ENCODE results near the gene ACTRT3. TPM values are rescaled to one million over a fixed set of nuclear protein-coding genes. Genes with fewer than 3 reads are reported as not detected.

Gene ACTRT3
- 1.3 TPM for polyA plus RNA-seq (2013, experiment 1 of 2)
- polyA plus RNA-seq (2013, experiment 2 of 2): 1.1 TPM

DNA sequence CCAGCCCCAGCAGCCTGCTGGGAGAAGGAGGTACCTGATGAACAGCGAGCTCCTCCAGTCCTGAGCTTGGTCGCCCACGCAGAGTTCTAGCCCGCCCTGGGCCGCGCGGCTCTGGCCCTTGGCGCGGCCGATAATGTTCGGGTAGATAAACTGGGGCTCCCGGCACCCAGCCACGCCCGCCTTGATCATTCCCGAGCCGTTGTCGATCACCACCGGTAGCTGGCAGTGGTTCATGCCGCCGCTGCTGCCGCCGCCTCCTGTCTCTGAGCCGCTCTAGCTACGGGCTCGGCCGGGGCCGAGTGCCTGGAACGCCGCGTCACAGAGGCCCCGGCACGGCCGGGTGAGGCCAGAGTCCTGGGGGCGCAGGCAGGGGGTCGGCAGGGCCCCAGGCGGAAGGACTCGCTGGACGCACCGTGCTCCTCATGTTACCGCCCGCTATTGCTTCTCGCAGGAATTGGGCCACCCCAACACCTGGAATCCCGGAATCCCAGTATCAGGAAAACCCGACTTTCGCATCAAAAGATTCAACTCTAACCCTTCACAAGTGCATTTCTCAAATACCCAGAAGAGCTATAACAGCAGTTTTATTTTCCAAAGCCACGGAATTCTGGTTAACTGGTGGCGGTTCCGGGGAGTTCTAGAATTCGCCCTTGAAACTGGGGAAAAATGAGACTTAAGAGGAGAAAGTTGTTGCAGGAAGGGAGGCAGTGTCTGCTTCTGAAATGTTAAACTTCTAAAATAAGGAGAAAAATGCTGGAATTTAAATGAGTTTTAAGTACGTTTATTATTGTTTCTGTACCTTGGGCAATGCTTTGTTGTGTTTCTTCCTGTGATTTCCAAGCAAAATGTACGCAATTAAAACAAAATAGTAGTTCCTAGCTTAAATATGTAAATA, at the start of gene ACTRT3:
TSS of gene ACTRT3 (minus strand) at position 275 of the 895 bp plus-strand sequence. CDS start at position 234, 41 bp downstream.
- Histone ChIP-seq H3K27me3 (ENCODE audit: insufficient read depth, low read length) (no peaks in the 10 kb centered on the region), H3K4me3 (ENCODE audit: low read length) (peak within 1 kb of the TSS; percentile 81), H3K27ac (ENCODE audit: low read depth, low read length) (peak within 1 kb of the TSS; percentile 43; the same call in 1 of the 2 replicates), H3K4me1 (ENCODE audit: insufficient read depth, low read length) (peaks cover 6% of the 10 kb centered on the region; the same call in 1 of the 2 replicates), H3K36me3 (ENCODE audit: insufficient read depth, low read length) (peaks cover 5% of the 10 kb centered on the region), H3K9ac (ENCODE audit: low read depth, low read length) (peak within 1 kb of the TSS; percentile 65), H3K9me3 (ENCODE audit: insufficient read depth, low read depth, low read length) (no peaks in the 10 kb centered on the region)
- WGBS: 2% methylated on average over 50 of the region's 51 CpGs

GRCh38 chr3:169818316-169818715, 49.0 kb upstream of the ACTRT3 start:
- Histone ChIP-seq H3K9ac (ENCODE audit: low read depth, low read length) (no peak overlapping the region), H3K4me3 (ENCODE audit: low read length) (no peak overlapping the region), H3K27me3 (ENCODE audit: insufficient read depth, low read length) (peaks cover 6% of the 10 kb centered on the region; the same call in 1 of the 2 replicates), H3K36me3 (ENCODE audit: insufficient read depth, low read length) (no peaks in the 10 kb centered on the region), H3K4me1 (ENCODE audit: insufficient read depth, low read length) (peaks cover 3% of the 10 kb centered on the region; the same call in 1 of the 2 replicates), H3K27ac (ENCODE audit: low read depth, low read length) (no peak overlapping the region), H3K9me3 (ENCODE audit: insufficient read depth, low read depth, low read length) (peaks cover 9% of the 10 kb centered on the region; the same call in 1 of the 2 replicates)
- 97% methylated on average over 1 of the region's 2 CpGs for WGBS

DNA sequence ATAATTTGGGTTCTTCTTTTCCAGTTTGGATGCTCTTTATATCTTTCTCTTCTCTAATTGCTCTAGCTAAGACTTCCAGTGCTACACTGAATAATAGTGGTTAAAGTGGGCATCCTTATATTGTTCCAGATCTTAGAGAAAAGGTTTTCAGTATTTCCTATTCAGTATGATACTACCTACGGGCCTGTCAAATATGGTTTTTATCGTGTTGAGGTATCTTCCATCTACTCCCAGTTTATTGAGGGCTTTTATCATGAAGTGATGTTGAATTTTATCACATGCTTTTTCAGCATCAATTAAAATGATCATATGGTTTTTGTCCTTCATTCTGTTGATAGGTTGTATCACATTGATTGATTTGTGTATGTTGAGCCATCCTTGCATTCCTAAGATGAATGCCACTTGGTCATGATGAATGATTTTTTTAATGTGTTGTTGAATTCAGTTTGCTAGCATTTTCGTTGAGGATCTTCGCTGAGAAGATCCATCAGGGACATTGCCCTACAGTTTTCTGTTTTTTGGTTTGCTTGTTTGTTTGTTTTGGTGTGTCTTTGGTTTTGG, 46.3 kb upstream of the ACTRT3 start:
- H3K9me3 ChIP-seq (ENCODE audit: insufficient read depth, low read depth, low read length): peaks cover 9% of the 10 kb centered on the region; the same call in 1 of the 2 replicates
- H3K36me3 ChIP-seq (ENCODE audit: insufficient read depth, low read length): no peaks in the 10 kb centered on the region
- peaks cover 17% of the 10 kb centered on the region; the same call in 1 of the 2 replicates for H3K27me3 ChIP-seq (ENCODE audit: insufficient read depth, low read length)
- 97% methylated on average over 4 of the region's 4 CpGs for WGBS
- no peak overlapping the region for H3K27ac ChIP-seq (ENCODE audit: low read depth, low read length)
- H3K4me3 ChIP-seq (ENCODE audit: low read length): no peak overlapping the region
- no peak overlapping the region for H3K9ac ChIP-seq (ENCODE audit: low read depth, low read length)
- H3K4me1 ChIP-seq (ENCODE audit: insufficient read depth, low read length): peaks cover 16% of the 10 kb centered on the region

DNA sequence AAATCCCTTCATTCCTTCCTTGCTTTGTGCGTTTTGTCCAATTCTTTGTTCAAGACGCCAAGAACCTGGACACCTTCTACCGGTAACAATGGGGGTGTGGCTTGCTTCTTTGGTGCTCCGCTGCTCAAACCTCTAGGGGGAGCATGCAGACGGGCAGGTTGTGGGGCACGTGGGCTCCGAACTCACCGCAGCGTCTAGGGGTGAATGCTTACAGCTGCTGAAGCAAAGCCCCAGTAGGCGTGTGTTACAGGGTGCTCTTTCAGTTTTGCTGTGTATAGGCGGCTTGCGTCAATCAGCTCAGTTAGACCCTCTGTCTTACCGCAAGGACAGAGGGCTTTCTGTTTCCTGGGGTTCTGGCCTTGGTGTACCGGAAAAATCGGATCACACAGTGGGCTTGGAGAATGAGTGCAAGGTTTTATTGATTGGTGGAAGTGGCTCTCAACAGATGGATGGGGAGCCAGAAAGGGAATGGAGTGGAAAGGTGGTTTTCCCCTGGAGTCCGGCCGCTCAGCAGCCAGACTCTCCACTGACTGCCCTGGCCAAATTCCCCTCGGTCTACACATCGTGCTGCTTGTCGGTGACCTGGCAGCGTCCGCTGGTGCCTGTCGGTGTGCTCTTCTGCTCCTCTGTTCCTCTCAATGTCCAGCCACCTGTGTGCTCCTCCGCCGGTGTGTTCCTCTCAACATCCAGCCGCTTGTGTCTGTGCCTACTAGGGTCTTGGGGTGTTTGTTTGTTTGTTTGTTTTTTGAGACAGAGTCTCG, 44.6 kb upstream of the ACTRT3 start:
- peaks cover 17% of the 10 kb centered on the region; the same call in 1 of the 2 replicates for H3K27me3 ChIP-seq (ENCODE audit: insufficient read depth, low read length)
- H3K9me3 ChIP-seq (ENCODE audit: insufficient read depth, low read depth, low read length): peaks cover 9% of the 10 kb centered on the region; the same call in 1 of the 2 replicates
- 0 out of 2 replicates have a peak overlapping the region, but pooled peaks have one; percentile 52 for H3K4me3 ChIP-seq (ENCODE audit: low read length)
- no peak overlapping the region for H3K27ac ChIP-seq (ENCODE audit: low read depth, low read length)
- H3K4me1 ChIP-seq (ENCODE audit: insufficient read depth, low read length): peaks cover 16% of the 10 kb centered on the region
- 82% methylated on average over 27 of the region's 27 CpGs for WGBS
- no peaks in the 10 kb centered on the region for H3K36me3 ChIP-seq (ENCODE audit: insufficient read depth, low read length)
- no peak overlapping the region for H3K9ac ChIP-seq (ENCODE audit: low read depth, low read length)

DNA sequence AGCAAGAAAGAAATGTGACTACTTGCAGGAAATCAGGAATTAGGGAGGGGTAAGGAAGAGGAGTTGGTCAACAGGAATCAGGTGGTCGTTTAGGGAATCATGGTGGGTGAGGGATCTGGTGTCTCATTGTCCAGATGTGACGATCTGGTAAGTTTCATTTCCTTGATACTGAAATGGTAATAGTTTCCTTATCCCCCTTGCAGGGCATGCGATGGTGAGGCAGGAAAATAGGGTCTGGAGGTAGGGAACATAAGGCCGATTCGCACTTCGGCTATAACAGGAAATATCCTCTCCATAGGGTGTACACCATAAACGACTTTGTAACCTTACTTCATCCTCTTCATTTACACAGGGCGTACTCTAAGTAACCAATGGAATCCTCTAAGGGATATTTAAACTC, 43.9 kb upstream of the ACTRT3 start:
- Histone ChIP-seq H3K27me3 (ENCODE audit: insufficient read depth, low read length) (peaks cover 17% of the 10 kb centered on the region; the same call in 1 of the 2 replicates), H3K27ac (ENCODE audit: low read depth, low read length) (no peak overlapping the region), H3K4me3 (ENCODE audit: low read length) (peak overlapping the region; percentile 52), H3K9ac (ENCODE audit: low read depth, low read length) (no peak overlapping the region), H3K36me3 (ENCODE audit: insufficient read depth, low read length) (no peaks in the 10 kb centered on the region), H3K9me3 (ENCODE audit: insufficient read depth, low read depth, low read length) (peaks cover 9% of the 10 kb centered on the region; the same call in 1 of the 2 replicates), H3K4me1 (ENCODE audit: insufficient read depth, low read length) (peaks cover 16% of the 10 kb centered on the region)
- WGBS: 76% methylated on average over 8 of the region's 8 CpGs

GRCh38 chr3:169812332-169813235, 43.2 kb upstream of the ACTRT3 start, which contains the start of the genes LRRC34 and LRRIQ4:
Gene LRRC34 (minus strand): TSS chr3:169812904. CDS start chr3:169812548, 356 bp downstream.
Gene LRRIQ4 (plus strand): TSS chr3:169812870. CDS start chr3:169821922, 9,052 bp downstream.
- no peaks in the 10 kb centered on the region for H3K36me3 ChIP-seq (ENCODE audit: insufficient read depth, low read length)
- H3K27me3 ChIP-seq (ENCODE audit: insufficient read depth, low read length): peaks cover 17% of the 10 kb centered on the region; the same call in 1 of the 2 replicates
- peak within 1 kb of the TSS; percentile 55 for H3K9ac ChIP-seq (ENCODE audit: low read depth, low read length)
- WGBS: 9% methylated on average over 56 of the region's 56 CpGs
- no peak within 1 kb of the TSS for H3K27ac ChIP-seq (ENCODE audit: low read depth, low read length)
- H3K9me3 ChIP-seq (ENCODE audit: insufficient read depth, low read depth, low read length): peaks cover 9% of the 10 kb centered on the region; the same call in 1 of the 2 replicates
- peak within 1 kb of the TSS; percentile 52 for H3K4me3 ChIP-seq (ENCODE audit: low read length)
- H3K4me1 ChIP-seq (ENCODE audit: insufficient read depth, low read length): peaks cover 16% of the 10 kb centered on the region

DNA sequence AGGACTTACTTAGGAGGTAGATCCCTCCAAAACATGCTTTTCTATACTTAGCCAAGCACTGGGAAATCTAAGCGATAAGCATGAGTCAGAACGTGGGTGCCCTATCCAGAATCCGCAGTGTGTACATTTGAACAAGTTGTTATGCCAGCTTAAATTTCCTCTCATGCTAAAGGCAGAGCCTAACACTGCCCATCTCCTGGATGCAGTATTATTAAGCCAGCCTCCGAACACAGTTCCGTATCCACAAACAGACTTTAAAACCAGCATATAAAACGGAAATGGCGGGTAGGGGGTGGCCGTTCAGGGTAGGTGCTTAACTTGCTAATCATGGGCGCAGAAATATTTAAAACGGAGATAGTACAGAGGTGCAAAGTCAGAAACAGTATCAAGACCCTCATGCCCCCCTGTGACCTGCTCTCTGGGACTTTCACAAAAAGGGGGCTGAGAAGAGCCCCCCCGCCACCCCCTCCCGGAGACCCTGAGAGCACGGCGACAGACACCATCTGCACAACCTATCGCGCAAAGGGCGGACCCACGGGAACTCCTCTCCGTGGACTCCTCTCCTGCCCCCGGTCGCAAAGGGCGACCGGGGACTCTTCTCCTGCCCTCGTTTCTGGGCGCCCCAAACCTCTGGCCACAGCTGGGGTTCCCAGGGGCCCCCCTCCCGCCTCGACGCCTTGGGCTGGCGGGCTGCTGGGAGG, 42.4 kb upstream of the ACTRT3 start:
- H3K9ac ChIP-seq (ENCODE audit: low read depth, low read length): peak overlapping the region; percentile 55
- H3K4me1 ChIP-seq (ENCODE audit: insufficient read depth, low read length): peaks cover 16% of the 10 kb centered on the region
- peaks cover 17% of the 10 kb centered on the region; the same call in 1 of the 2 replicates for H3K27me3 ChIP-seq (ENCODE audit: insufficient read depth, low read length)
- H3K9me3 ChIP-seq (ENCODE audit: insufficient read depth, low read depth, low read length): peaks cover 9% of the 10 kb centered on the region; the same call in 1 of the 2 replicates
- H3K36me3 ChIP-seq (ENCODE audit: insufficient read depth, low read length): no peaks in the 10 kb centered on the region
- peak overlapping the region; percentile 52 for H3K4me3 ChIP-seq (ENCODE audit: low read length)
- WGBS: 25% methylated on average over 29 of the region's 29 CpGs
- H3K27ac ChIP-seq (ENCODE audit: low read depth, low read length): no peak overlapping the region

- Histone ChIP-seq H3K4me3 (ENCODE audit: low read length) (no peak overlapping the region), H3K9ac (ENCODE audit: low read depth, low read length) (no peak overlapping the region), H3K27me3 (ENCODE audit: insufficient read depth, low read length) (peaks cover 17% of the 10 kb centered on the region; the same call in 1 of the 2 replicates), H3K36me3 (ENCODE audit: insufficient read depth, low read length) (no peaks in the 10 kb centered on the region), H3K4me1 (ENCODE audit: insufficient read depth, low read length) (peaks cover 16% of the 10 kb centered on the region), H3K27ac (ENCODE audit: low read depth, low read length) (no peak overlapping the region), H3K9me3 (ENCODE audit: insufficient read depth, low read depth, low read length) (no peaks in the 10 kb centered on the region)
- WGBS: 86% methylated on average over 2 of the region's 2 CpGs
Observed at GRCh38 chr3:169809230-169809795, 40.0 kb upstream of the ACTRT3 start.

GRCh38 chr3:169804681-169805080, 35.3 kb upstream of the ACTRT3 start:
- H3K9ac ChIP-seq (ENCODE audit: low read depth, low read length): no peak overlapping the region
- no peak overlapping the region for H3K27ac ChIP-seq (ENCODE audit: low read depth, low read length)
- 83% methylated on average over 2 of the region's 3 CpGs for WGBS
- no peak overlapping the region for H3K4me3 ChIP-seq (ENCODE audit: low read length)
- no peaks in the 10 kb centered on the region for H3K9me3 ChIP-seq (ENCODE audit: insufficient read depth, low read depth, low read length)
- H3K27me3 ChIP-seq (ENCODE audit: insufficient read depth, low read length): no peaks in the 10 kb centered on the region
- no peaks in the 10 kb centered on the region for H3K4me1 ChIP-seq (ENCODE audit: insufficient read depth, low read length)
- peaks cover 11% of the 10 kb centered on the region for H3K36me3 ChIP-seq (ENCODE audit: insufficient read depth, low read length)
